Activated CD8-positive, alpha-beta memory T cell treated with anti-CD3 and anti-CD28 coated beads for 24 hours (primary cell): ENCODE results near the gene GJA4.

Source experiments
- DNase-seq: peaks from one replicate; pipeline ENCODE4 v3.0.0-alpha.2; 2020

GJA4 gene

GRCh38 chr1:34840426-34840825, 47.6 kb downstream of the GJA4 start:
- peak; percentile 32 for DNase-seq

GRCh38 chr1:34842073-34842472, 49.3 kb downstream of the GJA4 start:
- DNase-seq = peak; percentile 19

GRCh38 chr1:34842952-34843371, 50.2 kb downstream of the GJA4 start:
- DNase-seq = no peak

- DNase-seq = no peak
Observed at GRCh38 chr1:34843392-34844251, 50.8 kb downstream of the GJA4 start.

- DNase-seq = no peak
Observed at GRCh38 chr1:34844252-34844634, 51.4 kb downstream of the GJA4 start.
